GDM1 (cell line): Measurements from ENCODE around the gene PRRG1.
"Not testable (repeated sequence)": the region's sequence is repeated elsewhere in the genome, so short reads cannot be mapped to it uniquely, and the experiment has no call there.

Source experiments
- DNase-seq: peaks from one replicate; lab custom pipeline; 2025; lab: John Stamatoyannopoulos, UW

Gene PRRG1

GRCh38 chrX:37349221-37350033, at the start of gene PRRG1:
PRRG1 (plus strand) TSS chrX:37349364; CDS start chrX:37406250, 56,886 bp downstream.
- no peak for DNase-seq

GRCh38 chrX:37302569-37302968, 46.6 kb upstream of the PRRG1 start:
- DNase-seq = no peak

GRCh38 chrX:37305238-37305637, 43.9 kb upstream of the PRRG1 start:
- DNase-seq = not testable (repeated sequence)

- no peak for DNase-seq
These were observed 34.6 kb upstream of the PRRG1 start for GRCh38 chrX:37314531-37314930.

GRCh38 chrX:37315511-37316248, 33.5 kb upstream of the PRRG1 start:
- no peak for DNase-seq

- peak; percentile 34 for DNase-seq
These were observed 28.5 kb upstream of the PRRG1 start for GRCh38 chrX:37320541-37321203.

GRCh38 chrX:37330642-37331041, 18.5 kb upstream of the PRRG1 start:
- no peak for DNase-seq

- no peak for DNase-seq
These were observed 17.6 kb upstream of the PRRG1 start for GRCh38 chrX:37331546-37331945.

GRCh38 chrX:37332055-37332454, 17.1 kb upstream of the PRRG1 start:
- no peak for DNase-seq

- no peak for DNase-seq
These were observed 16.0 kb upstream of the PRRG1 start for GRCh38 chrX:37332987-37333658.

GRCh38 chrX:37347420-37347819, 1.7 kb upstream of the PRRG1 start:
- no peak for DNase-seq

- DNase-seq = no peak
These were observed 763 bp upstream of the PRRG1 start for GRCh38 chrX:37348231-37348970.

GRCh38 chrX:37348971-37349220, 268 bp upstream of the PRRG1 start:
- no peak for DNase-seq

GRCh38 chrX:37350034-37350365, 836 bp downstream of the PRRG1 start:
- no peak for DNase-seq

- DNase-seq = no peak
These were observed 4.5 kb downstream of the PRRG1 start for GRCh38 chrX:37353646-37354045.

GRCh38 chrX:37357436-37357835, 8.3 kb downstream of the PRRG1 start:
- no peak for DNase-seq

GRCh38 chrX:37361596-37361995, 12.4 kb downstream of the PRRG1 start:
- no peak for DNase-seq

GRCh38 chrX:37364666-37365065, 15.5 kb downstream of the PRRG1 start:
- no peak for DNase-seq

- no peak for DNase-seq
These were observed 18.8 kb downstream of the PRRG1 start for GRCh38 chrX:37367946-37368345.

- no peak for DNase-seq
These were observed 21.5 kb downstream of the PRRG1 start for GRCh38 chrX:37370499-37371141.

- no peak for DNase-seq
These were observed 22.4 kb downstream of the PRRG1 start for GRCh38 chrX:37371578-37371991.
